GM21423 (cell line): ENCODE data around the gene ITPKA.
"Not testable (repeated sequence)": the region's sequence is repeated elsewhere in the genome, so short reads cannot be mapped to it uniquely, and the experiment has no call there.

Experiments used
- ATAC-seq: cut with Tn5 transposase; IDR thresholded peaks from one replicate; pipeline ENCODE4 v1.9.1; 2021; ENCODE audit warnings: mild to moderate bottlenecking, moderate library complexity; ENCODE audit not compliant: unreplicated experiment

ITPKA gene

DNA sequence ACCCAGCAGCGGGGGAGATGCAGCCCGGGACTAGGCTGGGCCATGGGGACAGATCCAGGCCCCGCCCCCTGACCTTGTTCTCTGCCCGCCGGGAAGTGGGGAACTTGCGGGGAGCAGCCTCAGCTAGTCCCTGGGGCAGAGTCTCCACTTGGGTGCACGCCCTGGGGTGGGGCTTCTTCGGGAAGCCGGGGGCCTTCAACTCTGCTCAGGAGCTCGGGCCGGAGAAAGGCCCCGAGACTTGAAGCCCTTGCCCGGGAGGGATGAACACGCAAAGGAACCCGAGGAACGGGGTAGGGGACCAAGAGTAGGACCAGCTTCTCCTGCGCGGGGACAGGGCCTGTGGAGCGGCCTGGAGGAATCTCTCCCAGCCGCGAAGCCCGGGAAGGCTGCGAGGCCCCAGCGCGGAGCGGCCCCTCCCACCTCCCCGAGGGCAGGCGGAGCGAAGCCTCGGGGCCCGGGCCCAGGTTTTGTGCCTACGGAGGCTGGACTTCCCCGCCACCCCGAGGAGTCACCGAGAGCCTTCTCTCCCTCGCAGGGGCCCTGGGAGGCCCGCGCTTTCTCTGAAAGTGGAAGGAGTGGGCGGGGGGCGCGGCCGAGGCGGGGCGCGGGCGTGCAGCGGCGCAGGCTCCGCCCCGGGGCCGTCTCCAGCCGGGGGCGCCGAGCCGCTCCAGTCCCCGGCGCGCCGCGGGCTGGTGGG lies at the start of gene ITPKA:
TSS of gene ITPKA (plus strand) at position 670 of the 697 bp plus-strand sequence. CDS start 54 bp downstream, outside the sequence.
- ATAC-seq, result peak; percentile 66

DNA sequence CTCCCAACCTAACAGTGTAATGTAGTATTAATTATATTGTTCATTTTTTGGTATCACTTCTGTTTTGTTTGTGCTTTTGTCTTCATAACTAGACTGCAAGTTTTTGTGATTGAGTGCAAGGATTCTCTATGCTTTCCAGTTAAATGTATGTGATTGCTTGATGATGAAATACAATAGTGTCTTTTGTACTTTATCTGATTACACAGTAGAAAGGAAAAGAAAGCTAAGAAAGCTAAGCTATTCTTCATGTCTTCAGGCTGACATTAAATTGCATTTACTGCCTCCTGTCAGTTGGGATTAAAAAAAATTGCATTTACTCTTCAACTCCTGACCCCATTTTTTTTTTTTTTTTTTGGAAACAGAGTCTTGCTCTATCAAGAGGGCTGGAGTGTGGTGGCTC lies 48.3 kb upstream of the ITPKA start:
- no peak for ATAC-seq

DNA sequence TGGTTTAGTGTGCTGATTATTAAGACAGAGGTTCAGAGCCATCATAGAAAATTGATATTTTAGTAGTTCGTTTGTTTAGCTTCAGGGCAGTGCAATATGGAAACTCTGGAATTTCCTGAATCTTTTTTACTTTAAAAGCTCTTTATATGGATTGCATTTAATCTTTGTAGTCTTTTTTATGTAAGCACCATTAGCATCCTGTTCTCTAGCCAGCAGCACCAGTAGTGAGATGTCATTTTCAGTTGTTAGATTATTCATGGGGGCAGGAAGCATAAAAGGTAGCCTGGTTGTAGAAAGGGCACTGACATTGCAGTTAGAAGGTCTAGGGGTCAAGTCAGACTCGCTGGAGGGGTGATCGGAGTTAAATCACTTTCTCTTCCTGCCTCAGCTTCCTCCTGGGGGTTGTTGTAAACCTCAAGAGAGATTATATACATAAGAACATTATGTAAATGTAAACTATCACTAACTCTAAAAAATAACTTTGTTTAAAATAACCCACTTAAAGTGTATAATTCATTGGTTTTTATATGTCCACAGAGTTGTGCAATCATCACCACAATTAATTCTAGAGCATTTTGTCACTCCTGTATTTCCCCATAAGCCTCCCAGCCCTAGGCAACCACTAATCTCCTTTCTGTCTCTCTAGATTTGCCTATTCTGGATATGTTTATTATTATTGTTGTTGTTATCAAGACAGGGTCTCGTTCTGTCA lies 31.4 kb upstream of the ITPKA start:
- ATAC-seq, result no peak

DNA sequence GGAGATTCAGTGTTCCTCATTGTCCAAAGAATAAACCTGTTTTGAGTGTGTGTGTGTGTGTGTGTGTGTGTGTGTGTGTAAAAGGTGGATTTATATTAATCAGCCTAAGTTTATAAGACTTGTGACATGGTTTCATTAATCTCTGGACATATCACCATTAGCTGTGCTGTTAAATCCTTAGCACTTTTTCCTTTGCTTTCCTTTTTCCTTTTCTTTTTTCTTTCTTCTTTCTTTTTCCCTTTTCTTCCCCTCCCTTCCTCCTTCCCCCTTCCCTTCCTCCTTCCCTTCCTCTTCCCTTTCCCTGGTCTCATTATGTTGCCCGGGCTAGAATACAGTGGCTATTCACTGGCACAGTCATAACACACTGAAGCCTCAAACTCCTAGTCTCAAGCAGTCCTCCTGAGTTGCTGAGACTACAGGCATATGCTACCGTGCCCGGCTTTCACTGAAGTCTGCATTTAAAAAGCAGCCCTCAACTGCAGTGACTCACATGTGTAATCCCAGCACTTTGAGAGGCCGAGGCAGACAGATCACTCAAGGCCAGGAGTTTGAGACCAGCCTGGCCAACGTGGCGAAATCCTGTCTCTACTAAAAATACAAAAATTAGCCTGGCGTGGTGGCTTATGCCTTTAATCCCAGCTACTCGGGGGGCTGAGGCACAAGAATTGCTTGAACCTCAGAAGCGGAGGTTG lies 28.6 kb upstream of the ITPKA start:
- no peak for ATAC-seq

DNA sequence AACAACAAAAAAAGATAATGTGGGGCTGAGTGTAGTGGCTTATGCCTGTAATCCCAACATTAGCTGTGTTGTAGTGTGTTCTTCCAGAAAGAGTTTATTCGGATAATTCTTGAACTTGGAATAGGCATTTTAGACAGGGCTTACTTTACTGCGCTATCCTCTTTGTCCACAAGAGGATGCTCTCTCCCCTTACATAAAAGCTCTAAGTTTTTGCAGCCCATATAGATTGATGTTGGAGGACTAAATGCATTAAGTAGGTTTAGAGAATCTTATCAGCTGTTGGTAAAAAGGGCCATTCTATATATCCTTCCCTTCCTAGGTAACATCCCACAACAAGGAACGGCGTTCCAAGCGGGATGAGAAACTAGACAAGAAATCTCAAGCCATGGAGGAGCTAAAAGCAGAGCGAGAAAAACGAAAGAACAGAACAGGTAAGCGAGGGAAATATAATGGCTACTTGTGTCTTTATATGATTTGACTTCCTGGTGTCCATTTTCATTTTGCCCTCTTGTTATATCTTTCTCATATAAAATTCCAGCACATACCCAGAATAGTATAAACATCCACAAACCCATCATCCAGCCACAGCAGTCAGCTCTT lies 27.8 kb upstream of the ITPKA start:
- no peak for ATAC-seq

DNA sequence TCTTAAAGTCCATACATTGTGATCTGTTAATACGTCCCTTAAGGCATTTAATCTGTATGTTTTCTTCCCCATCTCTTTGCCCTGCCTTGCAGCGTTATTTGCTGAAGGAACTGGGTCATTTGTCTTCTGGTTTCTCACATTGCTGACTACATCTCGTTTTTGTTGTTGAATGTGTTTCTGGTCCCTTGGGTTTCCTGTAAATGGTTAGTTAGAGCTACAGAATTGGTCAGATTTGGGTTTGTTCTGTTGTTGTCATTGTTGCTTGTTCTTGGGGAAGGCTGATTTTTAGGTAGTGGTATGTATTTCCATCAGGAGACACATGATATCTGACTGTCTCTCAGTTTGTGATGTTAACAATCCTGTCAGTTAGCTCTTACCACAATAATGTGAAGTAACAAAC lies 27.0 kb upstream of the ITPKA start:
- no peak for ATAC-seq

DNA sequence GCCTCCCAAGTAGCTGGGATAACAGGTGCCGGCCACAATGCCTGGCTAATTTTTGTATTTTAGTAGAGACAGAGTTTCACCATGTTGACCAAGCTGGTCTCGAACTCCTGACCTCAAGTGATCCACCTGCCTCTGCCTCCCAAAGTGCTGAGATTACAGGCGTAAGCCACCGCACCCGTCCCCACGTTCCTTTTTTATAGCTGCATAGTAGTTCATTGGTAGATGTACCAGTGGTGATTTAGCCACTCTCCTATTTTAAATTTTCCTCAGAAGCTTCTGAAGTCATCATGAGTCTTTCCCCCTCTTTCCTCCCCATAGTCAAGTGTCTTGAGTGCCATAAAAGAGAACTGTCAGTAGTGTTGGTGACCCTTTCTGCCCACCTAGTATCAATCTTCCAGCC lies 24.0 kb upstream of the ITPKA start:
- not testable (repeated sequence) for ATAC-seq

DNA sequence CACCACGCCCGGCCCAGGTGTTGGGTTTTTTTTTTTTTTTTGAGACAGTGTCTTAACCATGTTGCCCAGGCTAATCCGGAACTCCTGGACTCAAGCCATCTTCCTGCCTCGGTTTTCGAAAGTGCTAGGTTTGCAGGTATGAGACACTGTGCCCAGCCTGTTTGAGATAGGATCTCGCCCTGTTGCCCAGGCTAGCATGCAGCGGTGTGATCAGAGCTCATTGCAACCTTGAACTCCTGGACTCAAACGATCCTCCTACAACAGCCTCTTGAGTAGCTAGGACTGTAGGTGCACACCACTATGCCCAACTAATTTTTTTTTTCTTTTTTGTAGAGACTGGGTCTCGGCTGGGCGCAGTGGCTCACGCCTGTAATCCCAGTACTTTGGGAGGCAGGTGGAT lies 20.3 kb upstream of the ITPKA start:
- no peak for ATAC-seq

DNA sequence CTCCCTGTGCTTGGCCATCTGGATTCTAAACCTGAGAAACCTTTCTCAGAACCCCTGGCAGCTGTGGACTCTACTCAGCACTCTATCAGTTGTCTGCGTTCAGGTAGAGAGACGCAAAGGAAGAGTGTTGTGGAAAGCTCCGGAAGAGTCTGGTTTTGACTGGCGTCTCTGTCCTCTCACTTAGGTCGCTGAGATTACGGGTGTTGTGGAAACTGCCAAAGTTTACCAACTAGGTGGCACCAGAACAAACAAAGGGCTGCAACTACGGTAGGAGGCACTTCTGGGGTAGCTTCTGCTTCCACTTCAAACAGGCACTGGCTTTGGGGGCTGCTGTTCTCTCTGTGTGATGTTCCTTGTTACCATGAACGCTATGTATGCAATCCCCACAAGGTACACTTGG lies 19.2 kb upstream of the ITPKA start:
- ATAC-seq, result no peak

DNA sequence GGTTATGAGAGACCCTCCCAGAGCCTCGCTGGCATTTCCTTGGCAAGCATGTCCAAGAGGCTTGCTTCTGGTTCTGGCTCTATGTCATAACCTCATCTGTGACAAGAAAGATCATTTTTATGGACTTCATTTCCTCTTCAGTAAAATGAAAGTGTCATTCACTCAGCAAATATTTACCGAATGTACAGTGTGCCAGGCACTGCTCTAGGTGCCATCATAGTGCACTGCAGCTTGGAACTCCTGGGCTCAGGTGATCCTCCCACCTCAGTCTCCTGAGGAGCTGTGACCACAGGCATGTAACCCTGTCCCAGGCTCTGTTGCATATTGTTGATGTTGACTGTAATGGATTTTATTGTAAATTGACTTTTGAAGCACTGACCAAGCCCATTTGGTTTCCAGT lies 18.7 kb upstream of the ITPKA start:
- ATAC-seq, result no peak

DNA sequence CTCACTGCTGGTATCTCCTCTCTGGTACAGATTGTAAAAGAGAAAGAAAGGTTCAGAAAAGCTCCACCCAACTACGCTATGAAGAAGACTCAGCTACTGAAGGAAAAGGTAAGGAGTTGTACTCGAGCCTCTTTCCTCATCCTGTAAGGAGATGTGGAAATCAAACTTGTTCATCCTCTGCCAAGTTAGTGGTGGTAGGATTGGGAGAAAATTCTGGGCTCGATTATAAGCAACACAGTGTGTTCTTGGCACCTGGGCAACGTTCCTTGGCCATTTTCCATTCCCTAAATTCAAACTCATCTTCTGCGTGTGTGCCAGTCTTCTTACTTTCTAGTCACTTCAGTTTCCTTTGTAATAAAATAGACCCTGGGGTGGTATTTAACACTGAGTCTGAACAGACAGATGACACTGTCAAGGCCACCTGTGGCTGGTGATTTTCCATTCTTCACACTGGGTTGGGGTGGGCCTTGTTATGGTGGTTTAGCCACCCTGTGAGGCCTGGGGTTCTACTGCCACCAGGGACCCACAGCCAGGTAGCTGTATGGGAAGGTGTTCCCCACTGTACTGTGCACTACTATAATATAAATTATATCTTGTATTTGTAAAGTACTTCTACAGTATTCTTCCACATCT lies 17.1 kb upstream of the ITPKA start:
- ATAC-seq, result no peak

DNA sequence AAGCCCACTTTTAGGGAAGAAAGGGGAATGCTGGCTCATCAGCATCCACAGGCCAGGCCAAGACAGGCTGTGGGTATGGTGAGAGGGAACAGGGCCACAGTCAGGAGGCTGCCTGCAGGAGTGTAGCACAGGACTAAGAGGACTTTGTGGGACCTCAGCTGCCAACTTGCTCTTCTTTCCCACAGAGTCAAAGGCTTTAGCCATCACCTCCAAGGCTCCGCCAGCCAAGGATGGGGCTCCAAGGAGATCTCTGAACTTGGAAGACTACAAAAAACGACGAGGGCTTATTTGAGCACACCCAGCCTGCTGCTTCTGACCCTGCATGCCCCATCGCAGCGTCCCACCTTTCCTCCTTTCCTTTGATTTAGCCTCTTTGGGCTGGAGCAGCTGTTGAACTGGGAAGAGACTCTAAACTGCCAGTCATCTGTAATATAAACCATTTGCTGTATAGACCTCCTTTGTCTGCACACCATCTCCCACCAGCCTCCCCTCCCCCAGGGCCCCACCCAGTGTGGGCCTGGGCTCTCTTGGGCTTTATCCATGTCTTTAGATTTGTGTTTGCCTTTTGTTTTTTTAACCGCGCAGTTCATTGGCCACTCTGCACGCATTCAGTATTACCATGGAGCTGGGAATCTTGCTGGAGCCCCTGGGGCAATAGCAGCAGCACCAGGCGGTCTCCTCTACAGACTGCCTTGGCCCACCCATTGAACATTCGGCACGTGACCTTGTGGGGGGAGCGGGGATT lies 13.1 kb upstream of the ITPKA start:
- ATAC-seq, result no peak

DNA sequence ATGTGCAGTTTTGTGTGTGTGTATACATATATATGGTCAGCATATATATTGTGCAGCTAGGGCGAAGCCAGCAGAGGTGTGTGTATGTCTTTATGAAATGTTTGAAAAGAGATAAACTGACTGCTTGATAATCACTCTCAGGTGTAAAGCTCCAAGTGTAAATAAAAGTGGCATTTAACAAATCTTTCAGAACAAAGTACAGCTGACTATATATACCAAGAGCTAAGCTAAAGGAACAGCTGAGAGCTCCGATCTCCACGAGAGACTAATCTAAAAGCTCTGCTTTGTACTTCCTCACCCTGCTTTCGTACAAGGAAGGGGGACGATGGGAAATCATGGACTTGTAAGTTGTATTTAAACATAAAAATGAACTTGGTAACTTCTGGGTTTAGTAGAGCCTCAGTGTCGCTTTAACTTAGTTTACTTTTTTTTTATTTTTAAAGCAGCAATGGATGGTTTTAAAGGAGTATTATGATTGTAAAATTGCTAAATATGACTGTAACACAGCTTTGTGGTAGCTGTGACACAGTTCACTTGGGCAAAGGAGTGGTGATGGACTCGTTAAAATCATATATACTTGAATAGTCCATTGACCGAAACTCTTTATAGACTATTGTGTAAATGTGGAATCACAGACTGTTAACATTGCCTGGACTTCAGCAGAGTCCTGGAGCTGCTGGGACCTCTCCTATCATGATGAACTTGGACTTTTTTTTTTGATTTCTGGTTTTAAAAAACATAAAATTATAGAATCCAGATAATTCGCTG lies 11.4 kb upstream of the ITPKA start:
- no peak for ATAC-seq

DNA sequence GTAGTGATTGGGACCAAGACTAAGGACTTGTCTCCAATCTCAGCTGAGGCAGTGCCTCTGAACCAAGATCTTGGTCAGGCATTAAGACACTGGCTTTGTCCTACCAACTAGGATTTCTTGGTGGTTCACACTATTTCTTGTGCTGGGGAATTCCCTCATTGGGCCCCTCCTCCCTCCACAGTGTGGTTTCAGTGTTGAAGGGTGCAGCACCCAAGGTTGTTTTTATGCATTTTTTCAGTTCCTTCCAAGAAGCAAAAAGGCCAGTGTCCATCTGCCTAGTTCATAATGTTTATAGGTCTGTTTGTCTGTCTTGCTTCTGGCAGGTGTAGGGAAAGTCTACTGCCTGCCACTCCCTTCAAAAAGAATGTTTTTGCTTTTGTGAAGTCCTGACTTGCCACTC lies 10.6 kb upstream of the ITPKA start:
- peak; percentile 72 for ATAC-seq

DNA sequence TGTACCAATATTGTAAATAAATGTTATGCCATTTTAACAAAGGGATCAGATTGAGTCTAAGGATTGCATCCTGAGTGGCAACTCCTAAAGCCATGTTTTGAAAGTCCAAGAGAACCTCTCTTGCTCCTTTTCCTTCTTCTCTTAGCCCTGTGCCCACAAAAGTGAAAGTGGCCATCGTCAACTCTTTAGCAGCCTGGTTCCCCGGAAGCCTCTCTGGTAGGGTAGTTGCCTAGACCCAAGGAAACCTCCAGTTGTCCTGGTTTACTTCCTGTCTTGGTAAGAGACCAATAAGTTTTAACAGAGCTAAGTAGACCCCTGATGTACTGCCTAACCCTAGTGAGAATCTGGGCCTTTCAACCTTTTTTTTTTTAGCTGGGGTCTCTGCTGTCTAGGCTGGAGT lies 10.2 kb upstream of the ITPKA start:
- ATAC-seq, result no peak

DNA sequence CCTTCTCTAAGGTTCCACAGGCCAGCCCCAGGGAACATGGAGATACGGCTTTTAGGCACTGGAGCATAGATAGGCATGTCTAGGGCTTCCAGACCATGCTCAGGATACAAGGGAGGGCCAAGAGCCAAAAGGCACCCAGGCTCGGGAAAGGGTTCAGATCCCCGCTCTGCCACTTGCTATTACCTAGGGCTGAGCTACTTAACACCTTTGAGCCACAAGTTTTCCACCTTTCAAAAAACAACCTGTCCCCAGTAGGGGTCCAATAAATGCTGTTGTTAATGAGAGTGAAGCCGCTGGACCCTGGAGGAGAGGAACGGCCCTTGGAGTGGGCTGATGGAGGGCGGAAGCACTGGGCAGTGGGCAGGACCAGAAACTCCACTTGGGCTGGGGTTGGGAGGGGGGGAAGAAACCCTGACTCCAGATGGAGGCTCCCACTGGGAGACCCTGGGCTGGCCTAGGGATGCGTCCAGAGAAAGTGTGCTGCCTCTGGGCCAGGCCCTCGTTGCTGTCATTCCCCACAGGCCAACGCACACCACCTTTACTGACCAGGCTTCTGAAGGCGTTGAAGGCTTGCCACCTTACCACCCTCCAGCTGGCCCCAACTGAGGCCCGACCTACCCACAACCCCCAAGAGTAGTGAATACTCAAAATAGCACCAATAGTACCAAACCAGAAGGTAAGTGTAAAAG lies 8.6 kb upstream of the ITPKA start:
- no peak for ATAC-seq

DNA sequence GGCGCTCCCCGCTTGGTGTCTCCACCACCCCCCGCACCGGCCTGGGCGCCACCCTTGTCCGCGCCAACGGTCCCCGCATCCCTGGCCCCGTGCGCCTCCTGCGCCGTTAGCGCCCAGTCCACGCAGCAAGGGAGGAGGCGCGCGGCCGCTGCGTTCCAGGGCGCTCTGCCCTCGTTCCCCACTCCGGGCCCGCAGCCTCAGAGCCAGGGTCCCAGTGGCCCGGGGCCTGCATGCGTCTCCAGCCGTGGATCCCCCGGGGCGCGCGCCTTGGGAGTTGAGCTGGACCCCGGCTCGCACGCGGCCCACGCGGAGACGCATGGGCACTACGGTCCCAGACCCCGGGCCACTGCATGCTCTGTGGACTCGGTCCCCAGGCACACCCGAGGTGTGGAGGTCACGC lies 7.4 kb upstream of the ITPKA start:
- no peak for ATAC-seq

DNA sequence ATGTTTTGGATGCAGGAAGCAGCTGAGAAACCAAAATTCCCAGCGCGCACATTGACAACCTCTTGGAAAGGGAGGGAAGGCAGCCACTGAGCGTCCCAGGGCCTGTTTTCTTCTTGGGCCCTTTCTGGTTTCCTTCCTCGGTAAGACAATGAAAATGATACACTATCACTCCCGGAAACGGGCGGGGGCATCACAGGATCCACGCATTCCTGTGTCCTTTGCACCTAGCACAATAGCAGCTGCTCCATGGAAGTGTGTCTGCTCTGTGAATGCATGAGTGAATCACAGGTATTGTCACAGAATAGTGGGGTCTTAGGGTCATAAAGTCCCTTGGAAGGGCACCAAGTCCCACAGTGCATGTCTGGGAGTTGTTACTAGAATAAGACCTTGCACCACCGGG lies 6.3 kb upstream of the ITPKA start:
- no peak for ATAC-seq

DNA sequence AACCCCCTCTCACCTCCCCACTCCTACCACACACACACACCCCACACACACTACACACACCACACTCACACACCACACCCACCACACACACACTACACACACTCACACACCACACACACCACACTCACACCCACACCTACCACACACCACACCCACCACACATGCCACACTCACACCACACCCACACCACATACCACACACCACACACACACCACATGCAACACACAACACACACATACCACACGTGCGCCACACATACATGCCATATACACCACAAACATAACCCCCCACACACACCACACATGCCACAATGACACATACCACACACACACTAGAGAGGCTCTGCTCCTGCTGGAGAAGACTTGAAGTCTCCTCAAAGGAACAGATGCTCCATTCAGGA lies 5.9 kb upstream of the ITPKA start:
- no peak for ATAC-seq
